Mesodermal cell (in vitro differentiated cells): ENCODE results near the gene GSG1L.
"Not testable (repeated sequence)": the region's sequence is repeated elsewhere in the genome, so short reads cannot be mapped to it uniquely, and the experiment has no call there.

Source experiments
- H3K27ac ChIP-seq: 2 replicates; pipeline ENCODE4 v1.7.0; 2013; ENCODE audit warnings: mild to moderate bottlenecking, low read depth, low read length, moderate library complexity; ENCODE audit not compliant: severe bottlenecking
- H3K36me3 ChIP-seq: 2 replicates; pipeline ENCODE4 v1.7.1; 2013; ENCODE audit warnings: mild to moderate bottlenecking, low read length, moderate library complexity; ENCODE audit not compliant: control insufficient read depth, insufficient read depth
- H3K4me1 ChIP-seq: one replicate; pipeline ENCODE4 v1.7.1; 2013; ENCODE audit warnings: mild to moderate bottlenecking, low read length; ENCODE audit not compliant: insufficient read depth, control insufficient read depth, poor library complexity, severe bottlenecking
- H3K4me3 ChIP-seq: 2 replicates; pipeline ENCODE4 v1.7.0; 2013; ENCODE audit warnings: low read length, control low read depth, mild to moderate bottlenecking; ENCODE audit not compliant: insufficient read depth, poor library complexity, severe bottlenecking; ENCODE audit errors: extremely low read depth
- H3K9me3 ChIP-seq: 2 replicates; pipeline ENCODE4 v1.7.1; 2013; ENCODE audit warnings: mild to moderate bottlenecking, low read length, moderate library complexity; ENCODE audit not compliant: control insufficient read depth
- WGBS, 2 experiments: methylation state at CpG; one replicate each; pipeline ENCODE4 v1.1.5; 2013; ENCODE audit warnings: missing lambda C conversion rate in 2 of 2; ENCODE audit not compliant: insufficient coverage in 2 of 2; 5-methylcytosine and 5-hydroxymethylcytosine counted together

GSG1L gene

GRCh38 chr16:27979668-27980067, 83.8 kb downstream of the GSG1L start:
- not testable (repeated sequence) for H3K27ac ChIP-seq, H3K4me3 ChIP-seq, H3K9me3 ChIP-seq, H3K36me3 ChIP-seq, H3K4me1 ChIP-seq
- 71 to 82% methylated on average over 3 of the region's 3 CpGs for WGBS, 2 experiments

- Histone ChIP-seq H3K4me3 (no peak overlapping the region), H3K36me3 (no peaks in the 10 kb centered on the region), H3K27ac (no peak overlapping the region), H3K4me1 (no peaks in the 10 kb centered on the region), H3K9me3 (no peaks in the 10 kb centered on the region)
- 87 to 91% methylated on average over 4 of the region's 4 CpGs for WGBS, 2 experiments
These were observed 84.6 kb downstream of the GSG1L start for GRCh38 chr16:27978876-27979275.

GRCh38 chr16:27977966-27978365, 85.5 kb downstream of the GSG1L start:
- Histone ChIP-seq H3K9me3 (no peaks in the 10 kb centered on the region), H3K4me1 (no peaks in the 10 kb centered on the region), H3K27ac (no peak overlapping the region), H3K4me3 (no peak overlapping the region), H3K36me3 (no peaks in the 10 kb centered on the region)
- 82 to 86% methylated on average over 6 to 7 of the region's 7 CpGs for WGBS, 2 experiments

GRCh38 chr16:27976990-27977389, 86.5 kb downstream of the GSG1L start:
- Histone ChIP-seq H3K27ac (no peak overlapping the region), H3K4me3 (no peak overlapping the region), H3K36me3 (no peaks in the 10 kb centered on the region), H3K9me3 (no peaks in the 10 kb centered on the region), H3K4me1 (no peaks in the 10 kb centered on the region)
- WGBS, 2 experiments = 88 to 93% methylated on average over 8 to 9 of the region's 9 CpGs

- Histone ChIP-seq H3K27ac (no peak overlapping the region), H3K36me3 (no peaks in the 10 kb centered on the region), H3K4me1 (no peaks in the 10 kb centered on the region), H3K4me3 (no peak overlapping the region), H3K9me3 (no peaks in the 10 kb centered on the region)
- 77 to 84% methylated on average over 7 to 11 of the region's 11 CpGs for WGBS, 2 experiments
These were observed 88.5 kb downstream of the GSG1L start for GRCh38 chr16:27974896-27975540.

- WGBS, 2 experiments = 60 to 66% methylated on average over 6 to 7 of the region's 7 CpGs
- H3K27ac ChIP-seq = no peak overlapping the region
- H3K4me3 ChIP-seq = no peak overlapping the region
- no peaks in the 10 kb centered on the region for H3K4me1 ChIP-seq
- H3K9me3 ChIP-seq = no peaks in the 10 kb centered on the region
- no peaks in the 10 kb centered on the region for H3K36me3 ChIP-seq
These were observed 89.8 kb downstream of the GSG1L start for GRCh38 chr16:27973678-27974077.

- Histone ChIP-seq H3K9me3 (no peaks in the 10 kb centered on the region), H3K4me1 (no peaks in the 10 kb centered on the region), H3K36me3 (no peaks in the 10 kb centered on the region), H3K27ac (no peak overlapping the region), H3K4me3 (no peak overlapping the region)
- WGBS, 2 experiments = 7 to 18% methylated on average over 2 of the region's 4 CpGs
These were observed 91.0 kb downstream of the GSG1L start for GRCh38 chr16:27972500-27972899.

GRCh38 chr16:27969574-27969973, 93.9 kb downstream of the GSG1L start:
- no peak overlapping the region for H3K4me3 ChIP-seq
- WGBS, 2 experiments = no CpG with 5 or more reads among the region's 4 CpGs
- H3K9me3 ChIP-seq = no peaks in the 10 kb centered on the region

GRCh38 chr16:27967169-27967568, 96.3 kb downstream of the GSG1L start:
- Histone ChIP-seq H3K4me1 (no peaks in the 10 kb centered on the region), H3K36me3 (no peaks in the 10 kb centered on the region), H3K27ac (no peak overlapping the region), H3K9me3 (no peaks in the 10 kb centered on the region), H3K4me3 (no peak overlapping the region)
- WGBS, 2 experiments = 76 to 83% methylated on average over 2 to 5 of the region's 5 CpGs

More at GRCh38 chr16:27969574-27969973, 93.9 kb downstream of the GSG1L start:
- H3K27ac ChIP-seq = no peak overlapping the region
- H3K36me3 ChIP-seq = no peaks in the 10 kb centered on the region
- H3K4me1 ChIP-seq = no peaks in the 10 kb centered on the region

- H3K9me3 ChIP-seq = no peaks in the 10 kb centered on the region
- no peak overlapping the region for H3K4me3 ChIP-seq
- H3K36me3 ChIP-seq = no peaks in the 10 kb centered on the region
- WGBS, 2 experiments = 77 to 85% methylated on average over 2 to 4 of the region's 4 CpGs
- no peaks in the 10 kb centered on the region for H3K4me1 ChIP-seq
- H3K27ac ChIP-seq = no peak overlapping the region
These were observed 96.8 kb downstream of the GSG1L start for GRCh38 chr16:27966756-27967155.

GRCh38 chr16:27965801-27966200, 97.7 kb downstream of the GSG1L start:
- 84% methylated on average over 4 to 5 of the region's 5 CpGs for WGBS, 2 experiments
- H3K36me3 ChIP-seq = no peaks in the 10 kb centered on the region
- H3K4me3 ChIP-seq = no peak overlapping the region
- H3K4me1 ChIP-seq = no peaks in the 10 kb centered on the region
- H3K27ac ChIP-seq = no peak overlapping the region
- no peaks in the 10 kb centered on the region for H3K9me3 ChIP-seq
